ENCODE measurements around the gene HAUS6.
"Not testable (repeated sequence)": the region's sequence is repeated elsewhere in the genome, so short reads cannot be mapped to it uniquely, and the experiment has no call there.

Gene HAUS6

DNA sequence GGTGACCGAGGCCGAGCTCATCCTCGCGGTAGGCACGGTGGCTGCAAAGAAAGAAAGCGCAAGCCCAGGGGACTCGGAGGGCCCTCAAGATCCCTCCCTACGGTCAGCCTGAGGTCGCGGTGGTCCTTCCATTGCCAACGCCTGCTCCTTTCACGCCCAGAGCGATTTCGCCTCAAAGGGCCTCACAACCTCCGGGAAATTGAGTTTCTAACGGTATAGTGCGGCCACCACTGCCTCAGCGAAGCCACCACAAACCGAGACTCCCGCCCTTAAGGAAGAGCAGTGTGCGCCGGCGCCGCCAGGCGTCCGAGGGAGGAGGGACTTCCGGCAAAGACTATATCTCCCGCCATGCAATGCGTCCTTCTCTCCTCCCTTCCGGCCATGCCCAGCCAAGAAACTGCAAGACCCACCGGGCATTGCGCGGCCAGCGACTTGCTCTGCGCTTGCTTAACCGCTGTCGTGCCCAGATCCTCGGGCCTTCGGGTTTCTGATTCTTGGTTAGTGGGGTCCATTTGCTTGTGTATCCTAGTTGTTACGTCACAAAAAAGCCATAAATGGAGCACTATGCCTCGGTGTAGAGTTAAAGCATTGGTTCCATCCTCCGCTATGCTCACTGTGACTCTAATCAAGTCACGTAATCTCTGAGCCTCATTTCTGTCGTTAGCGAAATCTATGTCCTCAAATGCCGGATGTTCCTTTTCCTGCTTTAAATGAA, at the start of gene HAUS6:
Gene HAUS6, minus strand, starts transcription at position 274 of the 715 bp plus-strand sequence. Its CDS starts 253 bp downstream, at position 21.
- DNase-seq (ENCODE audit: low read depth) = peak; percentile 91

- not testable (repeated sequence) for DNase-seq (ENCODE audit: low read depth)
These were observed 49.4 kb upstream of the HAUS6 start for GRCh38 chr9:19152160-19152498.

DNA sequence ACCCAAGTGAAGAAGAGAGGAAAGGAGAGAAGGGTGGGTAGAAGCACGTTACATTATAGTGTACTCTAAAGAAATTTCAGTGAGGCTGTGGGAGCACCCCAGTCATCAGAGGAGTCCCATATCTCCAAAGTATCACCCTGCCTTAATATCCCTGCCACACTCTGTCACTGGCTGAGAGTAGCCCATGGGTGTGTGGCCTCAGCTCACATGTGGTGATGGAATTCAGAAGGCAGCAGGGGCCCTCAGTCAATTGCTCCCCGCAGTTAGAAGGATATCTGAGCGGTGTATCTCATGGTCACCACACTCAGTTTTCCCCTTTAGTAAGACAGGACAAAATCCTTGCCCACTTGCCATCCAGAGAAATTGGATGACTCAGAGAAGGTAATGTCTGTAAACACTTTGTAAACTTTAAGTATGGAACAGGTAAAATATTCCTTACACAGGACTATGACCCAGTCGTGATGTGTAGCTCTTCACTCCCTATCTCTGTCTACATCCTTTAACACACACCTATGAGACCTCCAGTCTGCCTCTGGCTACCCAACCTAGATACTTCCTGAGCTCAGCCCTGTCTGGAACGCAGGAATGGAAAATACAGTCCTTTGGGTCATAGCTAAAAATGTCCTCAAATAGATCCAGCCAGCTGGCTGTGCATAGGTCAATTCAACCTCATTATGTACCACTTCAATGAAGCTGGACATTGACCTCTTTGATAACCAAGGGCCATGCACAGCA, 48.9 kb upstream of the HAUS6 start:
- DNase-seq (ENCODE audit: low read depth) = no peak

GRCh38 chr9:19149230-19149629, 46.5 kb upstream of the HAUS6 start:
- no peak for DNase-seq (ENCODE audit: low read depth)

GRCh38 chr9:19148187-19148586, 45.5 kb upstream of the HAUS6 start:
- DNase-seq (ENCODE audit: low read depth) = no peak

GRCh38 chr9:19146441-19147024, 43.8 kb upstream of the HAUS6 start:
- DNase-seq (ENCODE audit: low read depth) = no peak

- DNase-seq (ENCODE audit: low read depth) = no peak
These were observed 43.2 kb upstream of the HAUS6 start for GRCh38 chr9:19145881-19146280.

GRCh38 chr9:19140259-19140658, 37.6 kb upstream of the HAUS6 start:
- DNase-seq (ENCODE audit: low read depth) = no peak

- no peak for DNase-seq (ENCODE audit: low read depth)
These were observed 35.4 kb upstream of the HAUS6 start for GRCh38 chr9:19138084-19138483.

GRCh38 chr9:19137282-19137681, 34.6 kb upstream of the HAUS6 start:
- no peak for DNase-seq (ENCODE audit: low read depth)

GRCh38 chr9:19136129-19136528, 33.4 kb upstream of the HAUS6 start:
- no peak for DNase-seq (ENCODE audit: low read depth)

GRCh38 chr9:19133549-19134345, 31.0 kb upstream of the HAUS6 start:
- no peak for DNase-seq (ENCODE audit: low read depth)

GRCh38 chr9:19130436-19130835, 27.7 kb upstream of the HAUS6 start:
- no peak for DNase-seq (ENCODE audit: low read depth)

DNA sequence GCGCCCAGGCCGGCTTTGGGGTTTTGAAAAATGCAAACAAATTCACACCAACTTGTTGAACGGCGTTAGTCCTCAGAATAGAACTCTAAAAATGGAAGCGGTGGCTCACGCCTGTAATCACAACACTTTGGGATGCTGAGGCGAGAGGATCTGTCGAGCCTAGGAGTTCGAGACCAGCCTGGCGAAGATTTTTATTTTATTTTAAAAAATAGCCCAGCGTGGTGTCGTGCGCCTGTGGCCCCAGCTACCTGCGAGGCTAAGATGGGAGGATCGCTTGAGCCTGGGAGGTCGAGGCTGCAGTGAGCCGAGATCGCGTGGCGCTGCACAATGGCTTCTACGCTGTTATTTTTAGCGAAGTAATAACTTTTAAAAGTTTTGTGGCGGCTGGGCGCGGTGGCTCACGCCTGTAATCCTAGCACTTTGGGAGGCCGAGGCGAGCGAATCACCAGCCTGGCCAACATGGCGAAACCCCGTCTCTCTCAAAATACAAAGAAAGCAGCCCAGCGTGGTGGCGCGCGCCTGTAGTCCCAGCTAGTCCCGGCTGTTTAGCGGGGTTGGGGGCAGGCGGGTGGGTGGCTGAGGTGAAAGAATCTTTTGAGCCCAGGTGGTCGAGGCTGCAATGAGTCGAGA, 25.3 kb upstream of the HAUS6 start:
- DNase-seq (ENCODE audit: low read depth) = peak; percentile 5

DNA sequence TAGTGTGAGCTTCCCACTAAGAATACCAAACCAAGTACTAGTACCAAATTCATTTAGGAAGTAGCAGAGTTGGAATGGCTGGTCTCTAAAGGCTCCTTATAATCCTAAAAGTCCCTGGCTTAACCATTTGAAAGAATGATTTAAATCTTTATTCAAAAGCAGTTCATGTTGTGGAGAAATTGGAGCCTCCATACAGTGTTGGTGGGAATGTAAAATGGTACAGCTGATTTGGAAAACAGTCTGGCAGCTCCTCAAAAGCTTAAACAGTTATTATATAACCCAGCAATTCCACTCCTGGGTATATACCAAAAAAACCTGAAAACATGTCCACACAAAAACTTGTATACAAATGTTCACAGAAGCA, 21.7 kb upstream of the HAUS6 start:
- DNase-seq (ENCODE audit: low read depth) = no peak

- DNase-seq (ENCODE audit: low read depth) = no peak
These were observed 19.9 kb upstream of the HAUS6 start for GRCh38 chr9:19122490-19123042.

DNA sequence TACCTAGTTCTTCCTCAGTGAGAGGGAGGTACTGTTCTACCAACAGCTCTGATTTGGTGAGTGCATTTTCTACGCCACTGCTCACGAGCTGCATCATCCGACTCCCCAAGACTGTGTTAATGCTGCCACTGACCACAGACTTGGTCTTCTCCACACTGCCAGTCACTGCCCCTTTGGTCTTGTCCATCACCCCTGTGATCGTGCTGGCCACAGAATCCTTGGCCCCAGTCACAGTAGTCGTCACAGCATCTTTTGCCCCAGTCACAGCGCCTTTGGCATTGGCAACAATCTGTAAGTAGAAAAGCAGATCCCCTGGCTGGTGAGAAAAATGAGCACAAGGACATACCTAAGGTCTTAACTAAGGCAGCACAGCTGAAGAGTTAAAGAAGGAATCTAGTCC, 18.2 kb upstream of the HAUS6 start:
- DNase-seq (ENCODE audit: low read depth) = no peak

DNA sequence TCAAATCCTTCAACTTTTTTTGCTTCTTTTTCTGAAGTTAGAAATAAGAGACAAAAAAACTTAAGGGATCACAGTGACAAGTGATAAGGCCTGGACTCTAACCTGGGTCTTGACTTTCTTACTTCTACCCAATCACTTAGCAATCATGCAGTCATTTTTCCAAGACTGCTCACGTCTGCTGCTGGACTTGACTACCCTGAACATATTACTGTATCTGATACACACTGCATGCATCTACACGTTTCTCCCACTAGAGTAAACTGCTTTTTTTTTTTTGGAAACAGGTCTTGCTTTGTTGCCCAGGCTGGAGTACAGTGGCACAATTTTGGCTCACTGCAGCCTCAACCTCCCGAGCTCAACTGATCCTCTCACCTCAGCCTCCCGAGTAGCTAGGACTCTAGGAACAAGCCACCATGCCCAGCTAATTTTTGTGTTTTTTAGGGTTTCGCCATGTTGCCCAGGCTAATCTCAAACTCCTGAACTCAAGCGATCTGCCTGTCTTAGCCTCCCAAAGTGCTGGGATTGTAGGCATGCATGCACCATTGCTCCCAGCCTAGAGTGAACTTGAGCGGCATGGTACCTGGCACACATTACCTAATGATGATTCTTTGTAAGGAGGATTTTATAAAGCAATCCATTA, 17.2 kb upstream of the HAUS6 start:
- no peak for DNase-seq (ENCODE audit: low read depth)

- DNase-seq (ENCODE audit: low read depth) = no peak
These were observed 16.5 kb upstream of the HAUS6 start for GRCh38 chr9:19119246-19119645.

DNA sequence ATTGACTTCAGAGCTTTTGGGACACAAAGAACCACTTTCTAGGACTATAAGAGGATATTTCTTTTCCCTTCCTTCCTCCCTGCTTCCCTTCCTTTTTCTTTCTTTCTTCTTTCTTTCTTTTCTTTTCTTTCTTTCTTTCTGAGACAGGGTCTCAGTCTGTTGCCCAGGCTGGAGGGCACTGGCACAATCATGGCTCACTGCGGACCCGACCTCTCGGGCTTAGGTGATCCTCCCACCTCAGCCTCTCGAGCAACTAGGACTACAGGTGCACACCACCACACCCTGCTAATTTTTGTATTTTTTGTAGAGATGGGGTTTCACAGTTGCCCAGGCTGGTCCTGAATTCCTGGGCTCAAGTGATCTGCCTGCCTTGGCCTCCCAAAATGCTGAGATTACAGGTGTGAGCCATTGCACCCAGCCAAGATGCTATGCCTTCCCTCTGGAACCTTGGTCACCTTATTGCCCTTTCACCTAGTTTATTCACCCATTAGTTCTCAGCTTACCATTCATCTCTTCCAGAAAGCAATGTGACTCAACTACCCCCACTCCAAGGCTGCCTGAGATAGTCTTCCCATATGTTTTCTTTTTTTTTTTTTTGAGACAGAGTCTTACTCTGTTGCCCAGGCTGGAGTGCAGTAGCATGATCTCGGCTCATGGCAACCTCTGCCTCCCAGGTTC, 14.5 kb upstream of the HAUS6 start:
- no peak for DNase-seq (ENCODE audit: low read depth)

Data from T-helper 22 cell (primary cell).